GM12878 (cell line): ENCODE data around the gene DISC1. TPM values are rescaled to one million over a fixed set of nuclear protein-coding genes. Genes with fewer than 3 reads are reported as not detected.

Experiments
- polyA plus RNA-seq, 11 experiments: library from polyadenylated mRNA; depleted of rRNA in 4 of 11; unstranded in 6 of 11; stranded (reverse) in 5 of 11; fragments of >200 nt; fragmentation: Nextera tagmentation in 4 of 11; fragmentation: Illumina TruSeq in 1 of 11; extraction: Ambion mirVana in 4 of 11; extraction: Trizol in 1 of 11; gene quantifications; 1 replicate in 1 of 11; 2 replicates in 10 of 11; pipeline versions ENCODE4 v1.2.1 to v1.2.3, GENCODE V29; 2011 to 2016; ENCODE audit warnings: inconsistent platforms in 2 of 11, missing spikeins in 2 of 11, low read depth in 1 of 11
- small RNA-seq: library from RNA; depleted of rRNA; stranded (forward); fragments of <200 nt; gene quantifications from one replicate; pipeline ENCODE3, GENCODE V24; 2014
- total RNA-seq, 4 experiments: library from RNA; depleted of rRNA in 3 of 4; stranded (reverse); fragments of >200 nt in 3 of 4; fragmentation: Illumina TruSeq in 1 of 4; extraction: Trizol in 1 of 4; gene quantifications; 2 replicates each; pipeline versions ENCODE4 v1.2.1 to v1.2.3, GENCODE V29; 2013 to 2021

Gene DISC1
- total and polyA plus RNA-seq, 10 of the 15 experiments (the other 5 are each of a cell fraction or from before 2014, with no cell fraction given): 0.05 to 0.72 (median 0.19) TPM; not detected in 1

Small RNA genes within 50 kb of the gene (small RNA-seq; reads per million reads assigned to genes)
- gene RF02102 (not detected), gene RNU5A-5P (not detected)

Other genes with a start within 250 kb of the DISC1 start
- 7.9 and 9.9 TPM in 2 replicates for gene EGLN1, start 204.5 kb upstream of the DISC1 start, total RNA-seq (2014; rRNA removed)
- gene EGLN1, start 204.5 kb upstream of the DISC1 start, total RNA-seq (2014; rRNA removed; fragmentation: Illumina TruSeq; extraction: Trizol): 12.8 and 14.7 TPM in 2 replicates
- gene EGLN1, start 204.5 kb upstream of the DISC1 start, total RNA-seq (2021): 9.2 and 10.5 TPM in 2 replicates
- 46.6 and 88.5 TPM in 2 replicates for gene EGLN1, start 204.5 kb upstream of the DISC1 start, polyA plus RNA-seq (2011; rRNA removed)
- gene EGLN1, start 204.5 kb upstream of the DISC1 start, polyA plus RNA-seq (2014; fragmentation: Illumina TruSeq; extraction: Trizol): 15.8 and 15.9 TPM in 2 replicates
- gene EGLN1, start 204.5 kb upstream of the DISC1 start, polyA plus RNA-seq (2014; fragmentation: Nextera tagmentation; extraction: Ambion mirVana): 1 to 10 TPM; 2.4 to 3.0 TPM
- gene EGLN1, start 204.5 kb upstream of the DISC1 start, polyA plus RNA-seq (2014; rRNA removed): 8.8 and 9.8 TPM in 2 replicates
- gene EGLN1, start 204.5 kb upstream of the DISC1 start, polyA plus RNA-seq (2016; fragmentation: Nextera tagmentation; extraction: Ambion mirVana): 1 to 10 TPM; 3.1 to 8.6 TPM
- 25.4 and 29.3 TPM in 2 replicates for gene TSNAX, start 98.1 kb upstream of the DISC1 start, total RNA-seq (2014; rRNA removed)
- gene TSNAX, start 98.1 kb upstream of the DISC1 start, total RNA-seq (2014; rRNA removed; fragmentation: Illumina TruSeq; extraction: Trizol): 46.4 and 47.0 TPM in 2 replicates
- gene TSNAX, start 98.1 kb upstream of the DISC1 start, total RNA-seq (2021): 26.5 and 30.3 TPM in 2 replicates
- 27.8 and 43.7 TPM in 2 replicates for gene TSNAX, start 98.1 kb upstream of the DISC1 start, polyA plus RNA-seq (2011; rRNA removed)
- gene TSNAX, start 98.1 kb upstream of the DISC1 start, polyA plus RNA-seq (2014; fragmentation: Illumina TruSeq; extraction: Trizol): 36.2 and 44.6 TPM in 2 replicates
- 10 to 100 TPM; 35.0 to 42.4 TPM for gene TSNAX, start 98.1 kb upstream of the DISC1 start, polyA plus RNA-seq (2014; fragmentation: Nextera tagmentation; extraction: Ambion mirVana)
- 21.6 and 24.8 TPM in 2 replicates for gene TSNAX, start 98.1 kb upstream of the DISC1 start, polyA plus RNA-seq (2014; rRNA removed)
- gene TSNAX, start 98.1 kb upstream of the DISC1 start, polyA plus RNA-seq (2016; fragmentation: Nextera tagmentation; extraction: Ambion mirVana): 10 to 100 TPM; 47.0 to 49.7 TPM